T-helper 2 cell treated with Interferon-gamma antibody and Interleukin-4, amounts not matched to agents 100 ng/mL and 5 ng/mL, for 36 hours (primary cell): ENCODE measurements around the gene RNPS1. TPM values are rescaled to one million over a fixed set of nuclear protein-coding genes. Genes with fewer than 3 reads are reported as not detected.

Experiments
- total RNA-seq: library from RNA; stranded (reverse); gene quantifications from 2 replicates; pipeline ENCODE4 v1.2.3, GENCODE V29; 2022

The RNPS1 gene
- total RNA-seq, 1 donor from 2014 or later = 307 TPM

Other genes with a start within 250 kb of the RNPS1 start
- 0.70 and 0.80 TPM in 2 replicates for gene NPW, start 248.3 kb downstream of the RNPS1 start, total RNA-seq
- gene NHERF2, start 241.2 kb downstream of the RNPS1 start, total RNA-seq = 2.2 and 3.1 TPM in 2 replicates
- 32.9 and 33.2 TPM in 2 replicates for gene NTHL1, start 220.3 kb downstream of the RNPS1 start, total RNA-seq
- 96.9 and 110 TPM in 2 replicates for gene TSC2, start 220.1 kb downstream of the RNPS1 start, total RNA-seq
- gene PKD1, start 132.2 kb downstream of the RNPS1 start, total RNA-seq = 68.5 and 77.3 TPM in 2 replicates
- 0.59 TPM in 1 of 2 replicates, not detected in the other for gene RAB26, start 119.5 kb downstream of the RNPS1 start, total RNA-seq
- gene TRAF7, start 112.3 kb downstream of the RNPS1 start, total RNA-seq = 57.6 and 62.8 TPM in 2 replicates
- gene CASKIN1, start 71.5 kb downstream of the RNPS1 start, total RNA-seq = 0.16 and 0.20 TPM in 2 replicates
- gene MLST8, start 62.7 kb downstream of the RNPS1 start, total RNA-seq = 38.4 and 39.4 TPM in 2 replicates
- 10.6 and 12.1 TPM in 2 replicates for gene BRICD5, start 57.3 kb downstream of the RNPS1 start, total RNA-seq
- gene PGP, start 53.3 kb downstream of the RNPS1 start, total RNA-seq = 24.4 and 26.1 TPM in 2 replicates
- gene E4F1, start 44.5 kb downstream of the RNPS1 start, total RNA-seq = 30.3 and 30.9 TPM in 2 replicates
- gene DNASE1L2, start 31.7 kb downstream of the RNPS1 start, total RNA-seq = 2.6 and 2.8 TPM in 2 replicates
- gene ECI1, start 16.5 kb downstream of the RNPS1 start, total RNA-seq = 30.2 and 34.2 TPM in 2 replicates
- gene ABCA3, start 72.6 kb upstream of the RNPS1 start, total RNA-seq = 6.6 and 7.0 TPM in 2 replicates
- 63.2 and 64.7 TPM in 2 replicates for gene CCNF, start 161.3 kb upstream of the RNPS1 start, total RNA-seq
- gene TEDC2, start 192.0 kb upstream of the RNPS1 start, total RNA-seq = 21.6 and 26.6 TPM in 2 replicates
- gene NTN3, start 203.2 kb upstream of the RNPS1 start, total RNA-seq = not detected in 2 replicates
- gene TBC1D24, start 207.0 kb upstream of the RNPS1 start, total RNA-seq = 11.3 and 11.5 TPM in 2 replicates
- gene ATP6V0C, start 245.8 kb upstream of the RNPS1 start, total RNA-seq = 94.4 and 99.5 TPM in 2 replicates